ENCODE results near the gene ACO2. TPM values are rescaled to one million over a fixed set of nuclear protein-coding genes. Genes with fewer than 3 reads are reported as not detected.

The ACO2 gene
- total RNA-seq, 2 experiments from 2014 or later = 69.5 to 71.9 TPM

GRCh38 chr22:41488596-41489385 lies 19.9 kb downstream of the ACO2 start:
- H3K4me1 Mint-ChIP-seq (ENCODE audit: low read depth) = peaks cover 32% of the 10 kb centered on the region

DNA sequence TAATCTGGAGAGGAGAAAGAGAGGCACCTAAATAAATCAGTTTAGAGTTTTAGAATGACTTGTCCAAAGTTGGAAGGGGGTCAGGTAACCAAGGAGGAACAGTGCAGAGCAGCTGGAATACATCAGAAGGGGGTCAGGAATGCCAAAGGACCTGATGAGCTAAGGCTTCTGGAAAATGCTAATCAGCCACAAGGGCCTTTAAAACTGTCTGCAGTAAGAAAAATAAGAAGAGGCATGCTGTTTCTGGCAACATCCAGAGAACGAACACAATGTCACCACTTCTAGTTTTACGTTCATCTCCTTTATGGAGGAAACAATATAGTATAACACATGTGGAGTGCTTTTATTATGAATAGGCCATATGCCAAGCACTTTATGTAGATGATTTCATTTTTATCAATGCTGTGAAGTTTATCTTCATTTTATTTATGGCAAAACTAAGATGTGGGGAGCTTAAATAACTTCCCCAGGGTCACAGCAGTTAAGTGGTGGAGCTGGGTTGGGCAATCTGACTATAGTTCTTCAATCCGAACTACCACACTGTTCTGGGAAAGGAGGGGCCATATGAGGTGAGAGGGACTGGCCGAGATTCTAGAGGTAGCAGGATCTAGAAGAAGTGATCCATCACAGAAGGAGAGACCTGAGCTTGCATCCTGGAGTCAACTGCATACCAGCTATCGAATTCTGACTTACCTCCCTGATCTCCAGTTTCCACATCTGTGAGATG lies 22.6 kb downstream of the ACO2 start:
- no peak for TF ChIP-seq CTCF (IDR thresholded peaks at IDR 0.05)
- H3K36me3 ChIP-seq (ENCODE audit: insufficient read depth, low read length) = peaks cover 5% of the 10 kb centered on the region

More at GRCh38 chr22:41488596-41489385, 19.9 kb downstream of the ACO2 start:
- H3K9me3 Mint-ChIP-seq = no peaks in the 10 kb centered on the region
- no peak overlapping the region for H3K27ac ChIP-seq (ENCODE audit: low read depth in 1 of 2, low read length in 2 of 2)
- no peaks in the 10 kb centered on the region for H3K9me3 ChIP-seq (ENCODE audit: control insufficient read depth in 1 of 2, insufficient read depth in 1 of 2, low read length in 2 of 2)
- POLR2A ChIA-PET = no interaction called here
- no peak overlapping the region for H3K4me3 Mint-ChIP-seq
- no peak overlapping the region for H3K4me3 ChIP-seq (ENCODE audit: low read length)
- ATAC-seq (ENCODE audit: poor library complexity) (no peak), DNase-seq (no peak)
- TF ChIP-seq CTCF (IDR thresholded peaks at IDR 0.05) = no peak
- H3K36me3 Mint-ChIP-seq (ENCODE audit: low read depth) = peaks cover 15% of the 10 kb centered on the region
- no peaks in the 10 kb centered on the region for H3K27me3 Mint-ChIP-seq
- H3K36me3 ChIP-seq (ENCODE audit: insufficient read depth, low read length) = peaks cover 4% of the 10 kb centered on the region
- H3K27ac Mint-ChIP-seq = no peak overlapping the region
- H3K4me1 ChIP-seq (ENCODE audit: insufficient read depth, low read length) = peaks cover 3% of the 10 kb centered on the region
- CTCF ChIA-PET = no interaction called here
- H3K27me3 ChIP-seq (ENCODE audit: control insufficient read depth in 1 of 2, insufficient read depth in 2 of 2, low read length in 2 of 2) = no peaks in the 10 kb centered on the region
- intact Hi-C loops (cut with DNase I, micrococcal nuclease) = no loop called here

DNA sequence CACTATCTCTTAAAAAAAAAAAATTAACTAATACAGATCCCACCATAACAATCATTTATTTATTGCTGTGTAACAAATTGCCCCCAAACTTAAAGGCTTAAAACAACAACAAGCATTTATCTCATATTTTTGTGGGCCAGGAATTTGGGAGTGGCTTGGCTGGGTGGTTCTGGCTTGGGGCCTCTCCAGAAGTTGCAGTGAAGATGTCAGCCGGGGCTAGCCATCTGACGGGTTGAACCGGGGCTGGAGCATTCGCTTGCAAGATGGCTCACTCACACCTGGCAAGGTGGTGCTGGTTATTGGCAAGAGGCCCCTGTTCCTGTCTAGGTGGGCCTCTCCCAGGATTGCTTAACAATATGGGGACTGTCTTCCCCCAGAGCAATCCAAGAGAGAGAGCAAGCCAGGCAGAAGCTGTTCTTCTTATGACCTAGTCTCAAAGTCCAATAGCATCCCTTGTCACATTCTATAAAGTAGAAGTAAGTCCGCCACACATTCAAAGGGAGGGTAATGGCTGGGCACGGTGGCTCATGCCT lies 29.5 kb downstream of the ACO2 start:
- Mint-ChIP-seq H3K4me3 (no peak overlapping the region), H3K27ac (no peak overlapping the region), H3K4me1 (ENCODE audit: low read depth) (no peaks in the 10 kb centered on the region), H3K27me3 (no peaks in the 10 kb centered on the region), H3K36me3 (ENCODE audit: low read depth) (peaks cover 38% of the 10 kb centered on the region), H3K9me3 (no peaks in the 10 kb centered on the region)
- Histone ChIP-seq H3K4me3 (ENCODE audit: low read length) (no peak overlapping the region), H3K36me3 (ENCODE audit: insufficient read depth, low read length) (peaks cover 42% of the 10 kb centered on the region), H3K9me3 (ENCODE audit: control insufficient read depth in 1 of 2, insufficient read depth in 1 of 2, low read length in 2 of 2) (no peaks in the 10 kb centered on the region), H3K27ac (ENCODE audit: low read depth in 1 of 2, low read length in 2 of 2) (no peak overlapping the region), H3K27me3 (ENCODE audit: control insufficient read depth in 1 of 2, insufficient read depth in 2 of 2, low read length in 2 of 2) (no peaks in the 10 kb centered on the region), H3K4me1 (ENCODE audit: insufficient read depth, low read length) (no peaks in the 10 kb centered on the region)
- DNase-seq (no peak), ATAC-seq (ENCODE audit: poor library complexity) (no peak)
- ChIA-PET POLR2A (no interaction called here), CTCF (no interaction called here)
- intact Hi-C loops (cut with DNase I, micrococcal nuclease) = no loop called here
- TF ChIP-seq CTCF (IDR thresholded peaks at IDR 0.05) = no peak

More for the DNA sequence above, 22.6 kb downstream of the ACO2 start:
- no peak overlapping the region for H3K27ac Mint-ChIP-seq
- Histone ChIP-seq H3K9me3 (ENCODE audit: control insufficient read depth in 1 of 2, insufficient read depth in 1 of 2, low read length in 2 of 2) (no peaks in the 10 kb centered on the region), H3K27me3 (ENCODE audit: control insufficient read depth in 1 of 2, insufficient read depth in 2 of 2, low read length in 2 of 2) (no peaks in the 10 kb centered on the region), H3K4me3 (ENCODE audit: low read length) (no peak overlapping the region), H3K4me1 (ENCODE audit: insufficient read depth, low read length) (no peaks in the 10 kb centered on the region), H3K27ac (ENCODE audit: low read depth in 1 of 2, low read length in 2 of 2) (no peak overlapping the region)
- CTCF ChIA-PET = interaction anchor here (1.0 to 1.2 kb wide), 2 partner anchors 35 to 88 kb away, joined by 3 read pairs; no protein-coding TSS in a partner anchor
- no peaks in the 10 kb centered on the region for H3K27me3 Mint-ChIP-seq
- intact Hi-C loops (cut with DNase I, micrococcal nuclease) = no loop called here
- H3K4me1 Mint-ChIP-seq (ENCODE audit: low read depth) = peaks cover 18% of the 10 kb centered on the region
- H3K4me3 Mint-ChIP-seq = no peak overlapping the region
- DNase-seq (no peak), ATAC-seq (ENCODE audit: poor library complexity) (no peak)
- POLR2A ChIA-PET = no interaction called here
- no peaks in the 10 kb centered on the region for H3K9me3 Mint-ChIP-seq
- peaks cover 13% of the 10 kb centered on the region for H3K36me3 Mint-ChIP-seq (ENCODE audit: low read depth)

All from CD4-positive, alpha-beta T cell (primary cell).